Stimulated activated CD8-positive, alpha-beta memory T cell treated with anti-CD3 and anti-CD28 coated beads, Interleukin-15, amount 100 ng/mL, for 48 hours (primary cell): Measurements from ENCODE around the gene EHBP1.

Experiments
- DNase-seq, 2 donors: peaks; one replicate each; pipeline ENCODE4 v3.0.0-alpha.2; 2020; ENCODE audit warnings: low read depth in 2 of 2

EHBP1 gene

GRCh38 chr2:62884514-62884913, 179.0 kb downstream of the EHBP1 start:
- DNase-seq = no peak

DNA sequence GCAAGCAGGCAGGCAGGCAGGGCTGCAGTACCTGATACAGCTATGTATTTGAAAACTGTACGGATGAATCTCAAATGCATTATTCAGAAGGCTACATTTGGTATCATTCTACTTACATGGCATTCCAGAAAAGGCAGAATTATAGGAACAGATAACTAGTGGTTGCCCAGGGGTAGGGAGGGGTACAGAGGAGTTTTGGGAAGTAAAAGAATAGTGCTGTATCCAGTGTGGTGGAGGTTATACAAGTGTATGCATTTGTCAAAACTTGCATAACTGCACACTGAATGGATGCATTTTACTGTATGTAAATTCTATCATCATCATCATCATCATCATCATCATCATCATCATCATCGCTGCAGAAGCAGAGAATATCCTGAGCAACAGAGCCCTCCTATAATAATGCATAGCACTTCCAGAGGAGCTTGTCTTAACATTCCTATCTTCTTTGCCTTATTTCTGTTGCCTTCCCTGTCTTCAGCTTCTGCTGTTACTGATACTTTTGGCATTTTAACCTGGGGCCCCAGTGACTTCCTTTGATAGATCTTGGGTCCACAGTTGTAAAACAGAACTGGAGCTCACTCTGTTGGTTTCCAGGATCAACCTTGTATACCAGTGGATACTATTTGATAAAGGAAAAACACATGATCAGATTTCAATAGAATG, 189.6 kb downstream of the EHBP1 start:
- DNase-seq = no peak

DNA sequence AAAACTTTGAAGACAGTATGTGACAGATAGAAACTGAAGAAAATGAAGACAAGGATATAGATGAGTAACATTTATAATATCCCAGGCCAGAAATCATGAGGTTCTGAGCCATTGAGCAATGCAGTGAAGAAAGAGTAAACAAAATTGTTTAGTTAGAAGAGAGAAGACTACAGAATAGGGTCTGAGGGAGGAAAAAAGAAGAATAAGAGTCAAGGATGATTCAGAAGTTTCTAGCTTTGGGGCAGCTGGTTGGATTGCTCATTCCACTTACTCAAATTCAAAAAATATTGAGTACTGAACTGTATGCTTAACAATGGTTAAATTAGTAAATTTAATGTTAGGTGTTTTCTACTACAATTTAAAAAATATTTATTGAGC, 190.1 kb downstream of the EHBP1 start:
- DNase-seq = no peak

GRCh38 chr2:62897187-62897827, 191.8 kb downstream of the EHBP1 start:
- DNase-seq = no peak

DNA sequence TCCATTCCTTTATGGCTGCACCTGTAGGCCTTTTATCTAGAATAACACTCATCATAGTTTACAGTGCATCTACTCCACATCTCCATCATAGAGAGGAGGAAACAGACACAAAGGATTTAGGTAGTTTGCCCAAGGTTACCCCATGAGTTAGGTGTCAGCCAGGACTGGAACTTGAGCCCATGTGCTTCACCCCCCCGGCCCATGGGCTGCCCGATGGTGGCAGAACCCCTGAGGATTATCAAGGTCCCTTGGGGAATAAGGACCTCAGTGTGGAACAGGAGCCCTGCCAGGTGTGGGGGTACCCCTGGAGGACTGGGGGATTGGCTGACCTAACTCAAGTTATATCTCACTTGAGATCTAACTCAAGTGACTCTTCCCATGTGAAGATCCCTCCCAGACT, 198.8 kb downstream of the EHBP1 start:
- no peak for DNase-seq

DNA sequence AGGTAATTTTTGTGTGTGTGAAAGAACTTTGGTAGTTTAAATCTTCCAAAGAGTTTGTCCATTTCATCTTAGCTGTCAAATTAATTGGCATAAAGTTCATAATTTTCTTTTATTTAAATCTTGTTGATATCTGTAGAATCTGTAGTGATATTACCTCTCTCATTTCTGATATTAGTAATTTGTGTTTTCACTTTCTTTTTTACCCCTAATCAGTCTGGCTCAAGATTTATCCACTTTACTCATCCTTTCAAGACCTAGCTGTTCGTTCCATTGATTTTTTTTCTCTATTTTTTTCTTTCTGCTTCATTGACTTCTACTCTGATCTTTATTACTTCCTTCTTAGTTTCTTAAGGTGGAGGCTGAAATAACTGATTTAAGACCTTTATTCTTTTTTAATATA, 202.6 kb downstream of the EHBP1 start:
- DNase-seq = no peak

DNA sequence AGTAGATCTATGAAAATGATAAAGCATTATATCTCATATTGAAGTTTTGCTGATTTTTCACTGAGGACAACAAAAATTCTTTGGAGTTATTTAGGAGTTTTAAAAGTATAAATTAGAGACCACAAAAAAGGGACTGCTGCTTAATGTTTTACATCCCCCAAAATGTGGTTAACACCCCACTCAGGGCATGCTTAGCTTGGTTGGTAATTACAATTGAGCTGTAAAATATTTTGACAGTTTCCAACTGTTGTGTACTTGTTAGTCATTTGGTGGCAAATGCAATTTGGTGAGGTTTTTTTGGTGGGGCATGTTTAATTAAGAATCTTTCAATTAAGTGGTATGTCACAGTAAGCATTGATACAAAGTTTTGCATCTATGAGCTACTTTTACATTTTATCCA, 207.8 kb downstream of the EHBP1 start:
- DNase-seq = no peak

GRCh38 chr2:62919041-62919440, 213.5 kb downstream of the EHBP1 start:
- no peak for DNase-seq

DNA sequence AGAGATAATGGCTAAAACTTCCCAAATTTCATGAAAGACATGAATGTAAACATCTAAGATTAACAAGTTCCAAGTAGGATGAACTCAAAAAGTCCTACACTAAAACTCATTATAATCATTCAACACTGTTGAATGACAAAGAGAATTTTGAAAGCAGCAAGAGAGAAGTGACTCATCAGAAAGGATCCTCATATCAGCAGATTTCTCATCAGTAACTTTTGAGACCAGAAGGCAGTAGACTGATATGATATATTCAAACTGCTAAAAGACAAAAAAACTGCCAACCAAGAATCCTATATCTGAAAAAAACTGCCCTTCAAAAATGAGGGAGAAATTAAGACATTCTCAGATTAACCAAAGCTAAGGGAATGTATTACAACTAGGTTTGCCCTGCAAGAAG, 214.6 kb downstream of the EHBP1 start:
- no peak for DNase-seq

DNA sequence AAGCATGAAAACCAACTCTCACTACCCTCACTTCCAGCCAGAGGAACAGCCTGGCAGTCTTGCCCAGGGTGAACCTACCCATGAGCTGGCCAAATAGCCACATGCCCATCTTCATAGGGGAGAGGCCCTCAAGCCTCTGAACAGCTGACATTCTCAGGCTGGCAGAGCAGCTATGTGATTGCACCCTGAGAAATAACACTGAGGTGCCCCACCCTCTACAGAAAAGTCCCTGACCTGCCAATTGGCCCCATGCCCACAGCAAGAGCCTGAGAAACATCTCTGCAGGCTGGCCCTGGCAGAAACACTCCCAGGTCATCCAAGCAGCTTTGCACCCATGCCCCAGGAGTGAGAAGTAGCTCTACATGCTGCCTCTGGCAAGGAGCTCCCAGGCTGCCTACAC, 217.7 kb downstream of the EHBP1 start:
- no peak for DNase-seq

- no peak for DNase-seq
These were observed 218.4 kb downstream of the EHBP1 start for GRCh38 chr2:62923881-62924280.

DNA sequence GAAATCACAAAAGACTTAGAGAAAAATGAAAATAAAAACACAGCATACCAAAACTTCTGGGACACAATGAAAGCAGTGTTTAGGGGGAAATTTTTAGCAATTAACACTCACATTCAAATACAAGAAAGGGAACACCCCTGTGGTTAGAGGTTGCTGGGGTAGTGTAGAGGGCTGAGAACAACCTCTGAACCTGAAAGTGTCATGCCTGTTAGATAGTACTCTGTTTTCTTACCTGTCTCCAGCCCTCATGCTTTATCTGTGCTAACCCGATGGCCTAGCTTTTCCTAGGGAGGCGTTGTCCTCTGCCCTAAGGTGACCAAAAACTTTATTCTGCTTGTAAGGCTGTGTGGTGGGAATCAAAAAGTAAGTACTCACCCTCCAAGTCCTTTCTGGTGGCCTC, 222.5 kb downstream of the EHBP1 start:
- no peak for DNase-seq

- DNase-seq = no peak
These were observed 226.0 kb downstream of the EHBP1 start for GRCh38 chr2:62931536-62931935.

GRCh38 chr2:62933398-62933917, 227.9 kb downstream of the EHBP1 start:
- DNase-seq = no peak

DNA sequence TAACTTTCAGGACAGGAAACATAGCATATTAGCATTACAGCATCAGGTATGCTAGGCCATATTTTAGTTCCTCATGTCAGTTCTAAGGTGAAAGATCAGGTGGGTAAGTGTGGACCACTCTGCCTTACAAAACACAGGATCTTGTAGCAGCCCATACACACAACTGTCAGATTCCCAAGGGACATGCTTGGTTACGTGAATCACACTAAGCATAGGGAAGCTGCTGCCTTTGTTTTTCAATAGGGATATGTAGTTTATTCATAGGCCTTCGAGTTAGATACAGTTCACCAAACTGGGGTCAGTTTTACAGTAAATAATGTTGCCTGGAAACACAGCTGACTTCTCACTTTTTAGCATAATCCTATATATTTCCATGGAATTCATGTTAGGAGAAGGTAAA, 229.0 kb downstream of the EHBP1 start:
- no peak for DNase-seq

GRCh38 chr2:62938126-62938525, 232.6 kb downstream of the EHBP1 start:
- no peak for DNase-seq

DNA sequence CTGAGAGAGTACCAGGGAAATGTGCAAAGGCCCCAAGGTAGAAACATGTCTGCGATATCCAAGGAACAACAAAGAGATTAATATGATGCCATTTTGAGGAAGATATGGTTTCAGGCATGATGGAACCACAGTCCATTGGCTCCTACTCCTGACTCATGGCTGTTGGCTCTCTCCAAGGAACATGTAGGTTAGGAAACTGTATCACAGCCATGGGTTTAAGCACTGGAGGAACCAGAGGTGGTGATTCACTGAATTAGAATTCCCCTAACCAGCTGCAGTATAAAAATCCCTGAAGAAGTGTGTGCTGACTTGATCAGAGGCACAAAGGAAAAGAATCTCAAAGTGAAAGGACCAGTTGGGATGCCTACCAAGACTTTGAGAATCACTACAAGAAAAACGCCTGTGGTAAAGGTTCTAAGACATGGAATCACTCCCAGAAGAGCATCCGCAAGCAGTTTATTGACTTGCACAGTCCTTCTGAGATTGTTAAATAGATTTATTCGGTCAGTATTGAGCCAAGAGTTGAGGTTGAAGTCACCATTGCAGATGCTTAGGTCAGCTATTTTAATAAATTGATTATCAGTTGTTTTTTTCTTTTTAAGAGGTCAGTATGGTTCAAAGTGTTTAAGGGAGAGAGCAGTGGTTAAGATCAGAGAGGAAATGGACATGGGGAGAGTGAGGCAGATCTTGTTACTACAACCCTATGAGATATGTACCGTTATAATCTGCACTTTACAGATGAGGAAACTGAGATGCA, 234.4 kb downstream of the EHBP1 start:
- DNase-seq = no peak

DNA sequence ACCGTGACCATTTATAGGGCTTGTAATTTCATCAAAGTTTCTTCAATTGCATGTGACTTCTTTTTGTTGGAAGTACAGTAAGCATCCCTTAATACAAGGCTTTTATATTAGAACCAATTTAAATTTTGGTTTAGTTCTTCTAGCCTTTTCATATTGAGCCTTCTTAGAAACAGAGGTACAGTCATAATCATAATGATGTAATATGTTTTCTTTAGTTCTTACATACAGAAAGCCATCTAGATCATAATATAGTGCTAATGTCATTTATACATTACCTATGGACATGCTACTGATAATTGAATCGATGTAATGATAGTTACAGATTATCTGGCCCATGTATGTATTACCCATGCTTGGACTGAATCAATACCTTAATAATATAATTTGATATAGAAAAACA, 235.2 kb downstream of the EHBP1 start:
- no peak for DNase-seq

DNA sequence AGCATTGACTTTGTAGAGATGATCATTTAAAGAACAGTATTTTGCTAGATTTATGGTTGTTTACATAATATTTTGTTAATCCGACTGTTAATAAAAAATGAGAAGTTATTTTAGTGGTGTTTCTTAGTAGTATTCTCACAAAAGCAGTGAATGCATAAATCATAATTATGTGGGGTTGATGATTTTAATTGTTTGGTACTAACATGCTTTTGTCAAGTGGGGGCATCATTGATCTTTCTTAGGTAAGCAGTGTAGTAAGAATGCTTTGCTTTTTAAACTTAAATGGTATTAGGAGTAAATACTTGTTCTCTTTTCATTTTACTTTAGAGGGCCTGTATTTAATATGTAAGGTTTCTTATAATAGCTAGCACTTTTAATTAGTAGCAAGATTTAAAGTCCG, 235.9 kb downstream of the EHBP1 start:
- DNase-seq = no peak

- DNase-seq = no peak
These were observed 238.8 kb downstream of the EHBP1 start for GRCh38 chr2:62944362-62944761.

DNA sequence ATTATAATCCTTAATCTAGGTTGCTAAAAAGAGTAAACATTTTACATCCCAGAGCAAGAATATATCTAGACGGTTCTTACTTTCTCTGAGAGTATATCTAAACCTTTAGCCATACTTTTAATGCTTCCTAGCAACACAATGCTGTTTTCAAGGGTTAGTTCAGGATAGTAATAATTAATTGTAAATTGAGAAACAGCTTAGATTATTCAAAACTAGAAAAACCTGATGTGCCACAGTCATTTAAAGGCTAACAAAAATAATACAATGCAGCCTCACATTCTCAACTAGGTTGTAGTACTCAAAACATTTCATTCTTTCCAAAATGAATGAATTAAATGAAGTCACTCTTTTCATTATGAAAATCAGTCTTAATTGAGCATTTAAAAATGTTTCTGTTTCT, 241.9 kb downstream of the EHBP1 start:
- DNase-seq = no peak

DNA sequence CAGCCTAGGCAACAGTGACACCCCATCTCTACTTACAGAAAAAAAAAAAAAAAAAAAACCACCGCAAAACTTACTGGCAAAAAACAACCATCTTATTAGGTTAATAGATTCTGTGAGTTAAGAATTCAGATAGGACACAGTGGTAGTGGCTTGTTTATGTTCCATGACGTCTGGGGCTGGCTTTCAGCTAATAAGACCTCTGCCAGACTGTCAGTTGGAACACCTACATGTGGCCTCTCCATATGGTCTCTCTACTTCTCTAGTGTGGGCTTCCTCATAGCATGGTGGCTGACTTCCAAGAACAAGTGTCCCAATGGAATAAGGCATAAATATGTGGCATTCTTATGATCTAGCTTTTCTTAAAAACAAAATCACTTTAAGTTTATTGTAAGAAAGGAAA, 251.1 kb downstream of the EHBP1 start:
- no peak for DNase-seq

DNA sequence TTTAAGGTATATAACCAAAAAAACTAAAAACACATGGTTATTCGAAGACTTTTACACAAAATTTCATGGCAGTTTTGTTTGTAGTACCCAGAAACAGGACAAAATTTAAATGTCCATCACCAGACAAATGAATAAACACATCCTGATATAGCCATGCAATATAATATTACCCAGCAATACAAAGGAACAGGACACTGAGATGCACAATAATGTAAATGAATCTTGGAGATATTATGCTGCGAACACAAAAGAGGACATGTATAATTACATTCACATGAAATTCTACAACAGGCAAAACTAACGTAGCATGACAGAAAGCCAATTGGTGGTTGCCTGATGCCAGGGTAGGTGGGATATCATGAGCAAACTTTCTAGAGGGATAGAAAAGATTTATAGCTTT, 252.7 kb downstream of the EHBP1 start:
- no peak for DNase-seq
